ENCODE data around the gene RARA.

- TF ChIP-seq, protein P1, sequence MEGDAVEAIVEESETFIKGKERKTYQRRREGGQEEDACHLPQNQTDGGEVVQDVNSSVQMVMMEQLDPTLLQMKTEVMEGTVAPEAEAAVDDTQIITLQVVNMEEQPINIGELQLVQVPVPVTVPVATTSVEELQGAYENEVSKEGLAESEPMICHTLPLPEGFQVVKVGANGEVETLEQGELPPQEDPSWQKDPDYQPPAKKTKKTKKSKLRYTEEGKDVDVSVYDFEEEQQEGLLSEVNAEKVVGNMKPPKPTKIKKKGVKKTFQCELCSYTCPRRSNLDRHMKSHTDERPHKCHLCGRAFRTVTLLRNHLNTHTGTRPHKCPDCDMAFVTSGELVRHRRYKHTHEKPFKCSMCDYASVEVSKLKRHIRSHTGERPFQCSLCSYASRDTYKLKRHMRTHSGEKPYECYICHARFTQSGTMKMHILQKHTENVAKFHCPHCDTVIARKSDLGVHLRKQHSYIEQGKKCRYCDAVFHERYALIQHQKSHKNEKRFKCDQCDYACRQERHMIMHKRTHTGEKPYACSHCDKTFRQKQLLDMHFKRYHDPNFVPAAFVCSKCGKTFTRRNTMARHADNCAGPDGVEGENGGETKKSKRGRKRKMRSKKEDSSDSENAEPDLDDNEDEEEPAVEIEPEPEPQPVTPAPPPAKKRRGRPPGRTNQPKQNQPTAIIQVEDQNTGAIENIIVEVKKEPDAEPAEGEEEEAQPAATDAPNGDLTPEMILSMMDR (IDR thresholded peaks at IDR 0.05; ENCODE audit: insufficient read depth, low read depth, low read length): no peak
- no peak for TF ChIP-seq EZH2 (IDR thresholded peaks at IDR 0.05; ENCODE audit: insufficient read depth, low read length)
These were observed 4.9 kb downstream of the RARA start for GRCh38 chr17:40313668-40314583.
